A673 (cell line): ENCODE measurements around the gene HSD11B2. TPM values are rescaled to one million over a fixed set of nuclear protein-coding genes. Genes with fewer than 3 reads are reported as not detected.
A peak's percentile ranks its signal among the peaks of the same experiment; 100 is the strongest.

Source experiments
- BruUV-seq: library from RNA; stranded (reverse); fragments of 400-500 nt; replicated peaks from 2 replicates; lab custom pipeline; 2021; lab: Mats Ljungman, UMichigan
- CTCF ChIA-PET: fragments of 300-600 bp; sonication (Branson Sonifier 250); formaldehyde crosslinking; loops from one replicate; lab custom pipeline; 2022; ENCODE audit warnings: antibody characterized with exemption; lab: Charles Lee
- POLR2A ChIA-PET: fragments of 300-600 bp; sonication (Branson Sonifier 250); formaldehyde crosslinking; loops from one replicate; lab custom pipeline; 2022; ENCODE audit warnings: antibody characterized with exemption; ENCODE audit not compliant: low non-redundant PET; lab: Charles Lee
- DNase-seq: peaks from one replicate; pipeline ENCODE4 v3.0.0-alpha.2; 2015; ENCODE audit warnings: low spot score
- H3K27ac ChIP-seq: fragments of 200-600 bp; sonication (generic); 2 replicates; pipeline ENCODE4 v1.5.1; 2016; ENCODE audit warnings: mixed run types, low read depth, mild to moderate bottlenecking, mixed read lengths, antibody characterized with exemption, low read length; ENCODE audit not compliant: poor library complexity, severe bottlenecking
- H3K27me3 ChIP-seq: fragments of 200-600 bp; sonication (generic); replicated peaks from 2 replicates; pipeline ENCODE4 v1.6.1; 2017; ENCODE audit warnings: mixed run types, low read depth, mild to moderate bottlenecking, mixed read lengths, antibody characterized with exemption, low read length; ENCODE audit not compliant: insufficient read depth, poor library complexity
- H3K36me3 ChIP-seq: fragments of 200-600 bp; sonication (generic); 2 replicates; pipeline ENCODE4 v1.6.1; 2016; ENCODE audit warnings: mixed run types, mild to moderate bottlenecking, mixed read lengths, antibody characterized with exemption, low read length; ENCODE audit not compliant: insufficient read depth, poor library complexity, severe bottlenecking
- H3K4me1 ChIP-seq: fragments of 200-600 bp; sonication (generic); 2 replicates; pipeline ENCODE4 v1.6.1; 2017; ENCODE audit warnings: mixed run types, mild to moderate bottlenecking, mixed read lengths, antibody characterized with exemption, low read length; ENCODE audit not compliant: insufficient read depth, poor library complexity, severe bottlenecking
- H3K4me3 ChIP-seq: fragments of 200-600 bp; sonication (generic); 2 replicates; pipeline ENCODE4 v1.5.1; 2016; ENCODE audit warnings: low read depth, mixed run types, mild to moderate bottlenecking, mixed read lengths, low read length; ENCODE audit not compliant: poor library complexity, severe bottlenecking
- H3K9me3 ChIP-seq: fragments of 200-600 bp; sonication (generic); 2 replicates; pipeline ENCODE4 v1.6.1; 2016; ENCODE audit warnings: mixed run types, low read depth, mild to moderate bottlenecking, mixed read lengths, antibody characterized with exemption, low read length; ENCODE audit not compliant: poor library complexity, severe bottlenecking
- EZH2 ChIP-seq: fragments of 200-600 bp; sonication (generic); IDR thresholded peaks from 2 replicates; pipeline ENCODE4 v1.6.1; 2017; ENCODE audit warnings: borderline replicate concordance, low read depth, mild to moderate bottlenecking, mixed read lengths, antibody characterized with exemption, low read length; ENCODE audit not compliant: poor library complexity, severe bottlenecking
- intact Hi-C: fragments of 100-400 bp; cut with micrococcal nuclease; formaldehyde crosslinking; loops from one replicate; pipeline ENCODE4 v1.10.0; 2022; ENCODE audit not compliant: unreplicated experiment
- total RNA-seq: library from RNA; stranded (reverse); gene quantifications from 2 replicates; pipeline ENCODE4 v1.2.3, GENCODE V29; 2021
- TF ChIP-seq, protein P1 (sequence below): fragments of 300-800, 200-600 bp; sonication (generic); conservative IDR thresholded peaks from 2 replicates; pipeline ENCODE4 v1.5.1; 2017; ENCODE audit warnings: low read depth, mild to moderate bottlenecking, antibody characterized with exemption, low read length, moderate library complexity, mixed read lengths

HSD11B2 gene
- total RNA-seq, 1 experiment from 2014 or later: 2.3 TPM

DNA sequence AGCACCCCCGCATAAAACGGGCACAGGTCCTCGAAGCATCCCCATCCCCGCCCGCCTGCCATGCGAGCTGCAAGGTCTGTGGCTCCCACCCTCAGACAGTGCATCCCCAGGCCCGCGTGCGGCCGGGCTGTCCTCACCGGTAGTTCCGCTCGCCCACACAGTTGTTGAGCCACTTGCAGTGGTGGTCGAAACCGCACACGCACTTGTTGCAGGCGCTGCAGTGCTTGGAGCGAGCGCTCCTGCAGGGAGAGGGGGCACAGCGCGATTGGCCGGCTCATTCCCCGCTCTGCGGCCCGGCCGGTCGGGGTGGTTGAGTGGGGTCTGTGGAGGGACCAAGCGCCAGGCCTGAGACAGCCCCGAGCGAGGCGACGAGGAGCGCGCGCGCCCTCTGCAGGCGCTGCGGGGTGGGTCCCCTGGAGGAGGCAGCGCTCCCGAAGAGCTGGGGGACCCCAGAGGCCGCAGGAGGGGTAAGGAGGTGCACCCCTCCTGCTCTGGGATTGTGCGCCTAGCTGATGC lies 31.6 kb upstream of the HSD11B2 start:
- ChIA-PET POLR2A (no interaction called here), CTCF (interaction anchor here (0.6 to 1.7 kb wide), 9 partner anchors 9 to 415 kb away, joined by 3 to 8 read pairs (median 4); no protein-coding TSS in a partner anchor)
- H3K27me3 ChIP-seq: peaks cover under 1% of the 10 kb centered on the region
- no peaks in the 10 kb centered on the region for H3K36me3 ChIP-seq
- TF ChIP-seq, protein P1, sequence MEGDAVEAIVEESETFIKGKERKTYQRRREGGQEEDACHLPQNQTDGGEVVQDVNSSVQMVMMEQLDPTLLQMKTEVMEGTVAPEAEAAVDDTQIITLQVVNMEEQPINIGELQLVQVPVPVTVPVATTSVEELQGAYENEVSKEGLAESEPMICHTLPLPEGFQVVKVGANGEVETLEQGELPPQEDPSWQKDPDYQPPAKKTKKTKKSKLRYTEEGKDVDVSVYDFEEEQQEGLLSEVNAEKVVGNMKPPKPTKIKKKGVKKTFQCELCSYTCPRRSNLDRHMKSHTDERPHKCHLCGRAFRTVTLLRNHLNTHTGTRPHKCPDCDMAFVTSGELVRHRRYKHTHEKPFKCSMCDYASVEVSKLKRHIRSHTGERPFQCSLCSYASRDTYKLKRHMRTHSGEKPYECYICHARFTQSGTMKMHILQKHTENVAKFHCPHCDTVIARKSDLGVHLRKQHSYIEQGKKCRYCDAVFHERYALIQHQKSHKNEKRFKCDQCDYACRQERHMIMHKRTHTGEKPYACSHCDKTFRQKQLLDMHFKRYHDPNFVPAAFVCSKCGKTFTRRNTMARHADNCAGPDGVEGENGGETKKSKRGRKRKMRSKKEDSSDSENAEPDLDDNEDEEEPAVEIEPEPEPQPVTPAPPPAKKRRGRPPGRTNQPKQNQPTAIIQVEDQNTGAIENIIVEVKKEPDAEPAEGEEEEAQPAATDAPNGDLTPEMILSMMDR: peak; percentile 90
- no peak for TF ChIP-seq EZH2
- H3K4me1 ChIP-seq: peaks cover 5% of the 10 kb centered on the region
- H3K9me3 ChIP-seq: no peaks in the 10 kb centered on the region
- BruUV-seq: no TSS peak
- peak; percentile 54 for DNase-seq
- H3K4me3 ChIP-seq: no peak overlapping the region
- H3K27ac ChIP-seq: no peak overlapping the region
- intact Hi-C loops: loop anchor here (5.0 kb wide), 1 partner anchor 447 kb away; no protein-coding TSS in a partner anchor

DNA sequence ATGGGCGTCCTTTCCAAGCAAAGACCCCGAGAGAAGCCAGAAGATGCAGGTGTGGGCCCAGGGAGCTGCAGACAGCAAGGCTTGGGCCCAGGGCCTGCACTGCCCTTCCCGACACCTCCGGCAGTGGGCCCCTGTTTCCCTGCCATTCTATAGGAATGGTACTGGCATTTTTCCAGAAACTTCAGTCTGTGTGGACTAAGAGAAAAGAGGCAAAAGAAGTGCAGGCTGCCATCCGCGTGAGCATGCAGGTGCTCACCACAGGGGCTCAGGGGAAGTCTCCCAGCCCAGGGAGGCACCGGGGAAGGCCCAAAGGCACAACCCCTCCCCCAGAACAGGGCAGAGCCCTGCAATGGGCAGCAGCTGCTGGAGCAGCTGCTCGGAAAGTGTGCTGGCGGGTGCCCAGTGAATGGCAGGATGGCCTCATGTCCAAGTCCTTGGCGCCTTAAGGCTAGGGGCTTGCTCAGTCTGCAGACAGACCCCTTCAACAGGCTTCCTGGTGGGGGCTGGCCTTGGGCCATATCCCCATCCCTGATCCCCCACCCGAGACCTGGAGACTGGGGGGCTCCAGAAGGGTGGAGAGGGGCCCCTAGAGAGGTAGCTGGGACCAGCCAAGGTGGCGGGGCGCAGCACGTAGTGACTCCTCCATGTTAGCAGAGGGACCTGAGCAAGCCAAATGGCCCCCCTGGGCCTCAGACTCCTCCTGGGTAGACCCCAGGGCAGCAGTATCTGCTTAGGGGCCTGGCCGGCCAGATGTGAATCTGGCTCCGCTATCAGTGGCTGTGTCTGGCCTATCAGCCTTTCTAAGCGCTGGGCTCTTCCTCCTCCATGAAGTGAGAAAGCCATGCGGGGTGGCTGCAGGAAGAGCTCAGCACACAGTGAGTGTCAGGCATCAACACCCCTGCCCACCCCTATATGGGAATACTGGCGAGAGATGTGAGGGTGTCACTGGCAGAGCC lies 30.9 kb upstream of the HSD11B2 start:
- TF ChIP-seq, protein P1: 0 out of 2 replicates have a peak, but pooled peaks have one; percentile 7
- no peak for TF ChIP-seq EZH2
- Histone ChIP-seq H3K4me1 (peaks cover 5% of the 10 kb centered on the region), H3K9me3 (no peaks in the 10 kb centered on the region), H3K36me3 (no peaks in the 10 kb centered on the region), H3K27me3 (no peaks in the 10 kb centered on the region), H3K27ac (no peak overlapping the region), H3K4me3 (no peak overlapping the region)
- no TSS peak for BruUV-seq
- ChIA-PET CTCF (interaction anchor here (0.6 to 1.7 kb wide), 9 partner anchors 9 to 416 kb away, joined by 3 to 8 read pairs (median 4); no protein-coding TSS in a partner anchor), POLR2A (no interaction called here)
- DNase-seq: no peak
- intact Hi-C loops: loop anchor here (5.0 kb wide), 1 partner anchor 448 kb away; no protein-coding TSS in a partner anchor

DNA sequence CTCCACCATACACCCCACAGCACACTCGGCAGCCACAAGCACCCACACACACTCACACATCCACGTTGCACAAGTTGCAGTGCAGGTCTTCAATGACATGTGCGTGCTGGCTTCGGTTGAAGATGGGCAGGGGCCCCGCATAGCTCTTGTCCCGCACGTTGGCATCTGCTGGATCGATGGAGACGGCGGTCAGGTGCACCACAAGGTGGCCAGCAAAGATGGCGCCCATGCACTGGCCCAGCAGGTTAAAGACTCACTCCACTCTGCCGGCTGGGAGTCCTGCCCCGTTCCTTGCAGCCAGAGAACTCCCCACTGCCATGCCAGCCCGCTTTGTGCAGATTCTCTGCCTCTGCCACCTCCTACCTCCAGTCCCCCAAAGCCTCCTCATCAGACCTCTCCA lies 30.0 kb upstream of the HSD11B2 start:
- Histone ChIP-seq H3K9me3 (no peaks in the 10 kb centered on the region), H3K36me3 (no peaks in the 10 kb centered on the region), H3K27me3 (no peaks in the 10 kb centered on the region), H3K4me1 (peaks cover 5% of the 10 kb centered on the region), H3K27ac (no peak overlapping the region), H3K4me3 (no peak overlapping the region)
- no peak for DNase-seq
- ChIA-PET POLR2A (no interaction called here), CTCF (interaction anchor here (0.6 kb wide), 1 partner anchor 15 kb away, joined by 3 read pairs; no protein-coding TSS in a partner anchor)
- TF ChIP-seq, protein P1: no peak
- TF ChIP-seq EZH2: no peak
- no TSS peak for BruUV-seq
- intact Hi-C loops: no loop called here
